ENCODE results near the gene UGT1A3. TPM values are rescaled to one million over a fixed set of nuclear protein-coding genes. Genes with fewer than 3 reads are reported as not detected.
"Not testable (repeated sequence)": the region's sequence is repeated elsewhere in the genome, so short reads cannot be mapped to it uniquely, and the experiment has no call there.

The UGT1A3 gene
- not detected for polyA plus RNA-seq (ENCODE audit: insufficient read length in 4 of 4)

- DNase-seq (ENCODE audit: low read depth in 4 of 4, low spot score in 3 of 4): no peak
Measured at GRCh38 chr2:233728723-233729301, at the start of gene UGT1A3. Gene UGT1A3 (plus strand): TSS chr2:233729042. CDS start chr2:233729127, 85 bp downstream.

GRCh38 chr2:233679196-233679595 lies 49.6 kb upstream of the UGT1A3 start:
- DNase-seq (ENCODE audit: low read depth in 4 of 4, low spot score in 3 of 4): no peak

DNA sequence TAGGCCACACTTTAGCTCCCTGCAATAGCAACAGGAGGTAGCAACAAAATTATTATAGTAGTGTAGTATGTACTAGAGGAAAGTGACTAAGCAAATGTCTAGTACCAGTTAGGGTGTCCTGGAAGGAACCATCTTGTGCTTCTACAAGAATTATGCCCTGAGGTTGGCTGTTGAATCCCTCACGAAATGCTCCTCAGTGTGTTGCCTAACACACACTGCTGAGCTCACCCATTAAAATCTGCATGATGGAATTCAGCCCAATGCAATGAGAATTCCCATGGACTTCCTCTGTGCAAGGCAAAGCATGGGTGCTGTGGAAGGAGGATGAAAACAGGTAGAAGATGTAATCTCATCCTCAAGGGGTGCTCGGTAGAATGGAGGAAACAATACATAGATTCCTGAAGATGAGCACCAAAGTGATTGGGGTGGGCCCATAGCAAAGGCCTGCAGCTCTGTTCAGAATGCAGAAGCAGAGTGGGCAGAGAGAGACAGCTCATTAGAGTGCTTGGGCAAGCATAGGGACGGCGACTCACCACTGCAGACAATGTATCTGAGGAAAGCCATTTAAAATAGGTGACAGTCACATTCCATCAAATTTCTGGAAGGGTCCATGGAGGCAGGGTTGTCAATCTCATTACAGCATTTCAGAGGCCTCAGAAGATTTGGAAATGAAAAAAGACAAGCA lies 48.3 kb upstream of the UGT1A3 start:
- DNase-seq (ENCODE audit: low read depth in 4 of 4, low spot score in 3 of 4): no peak

- no peak for DNase-seq (ENCODE audit: low read depth in 4 of 4, low spot score in 3 of 4)
Measured at GRCh38 chr2:233681521-233682099, 47.2 kb upstream of the UGT1A3 start, which contains the start of gene UGT1A7. Gene UGT1A7 (plus strand): TSS chr2:233681901. CDS start chr2:233681938, 37 bp downstream.

- DNase-seq (ENCODE audit: low read depth in 4 of 4, low spot score in 3 of 4): no peak
Measured at GRCh38 chr2:233684640-233685039, 44.2 kb upstream of the UGT1A3 start.

DNA sequence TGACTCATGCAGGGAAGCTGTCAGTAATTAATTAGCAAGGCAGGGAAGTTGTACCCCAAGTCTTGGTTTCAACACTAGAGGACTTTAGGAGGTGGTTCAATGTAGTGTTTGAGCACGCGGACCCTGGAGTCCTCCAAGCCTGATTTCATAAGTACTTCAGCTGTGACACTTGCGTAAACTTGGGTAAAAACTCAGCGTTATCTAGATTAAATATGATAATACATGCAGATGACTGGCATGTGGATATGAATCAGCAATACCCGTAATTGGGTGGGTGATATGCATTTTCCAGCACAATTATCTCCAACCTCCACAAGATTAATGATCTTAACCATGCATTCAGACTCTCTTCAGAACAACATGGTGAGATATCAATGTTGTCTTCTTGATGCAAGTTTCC lies 41.9 kb upstream of the UGT1A3 start:
- DNase-seq (ENCODE audit: low read depth in 4 of 4, low spot score in 3 of 4): no peak

- DNase-seq (ENCODE audit: low read depth in 4 of 4, low spot score in 3 of 4): no peak
Measured at GRCh38 chr2:233688341-233688740, 40.5 kb upstream of the UGT1A3 start.

GRCh38 chr2:233689031-233689430 lies 39.8 kb upstream of the UGT1A3 start:
- DNase-seq (ENCODE audit: low read depth in 4 of 4, low spot score in 3 of 4): no peak

- DNase-seq (ENCODE audit: low read depth in 4 of 4, low spot score in 3 of 4): no peak
Measured at GRCh38 chr2:233689501-233689900, 39.3 kb upstream of the UGT1A3 start.

DNA sequence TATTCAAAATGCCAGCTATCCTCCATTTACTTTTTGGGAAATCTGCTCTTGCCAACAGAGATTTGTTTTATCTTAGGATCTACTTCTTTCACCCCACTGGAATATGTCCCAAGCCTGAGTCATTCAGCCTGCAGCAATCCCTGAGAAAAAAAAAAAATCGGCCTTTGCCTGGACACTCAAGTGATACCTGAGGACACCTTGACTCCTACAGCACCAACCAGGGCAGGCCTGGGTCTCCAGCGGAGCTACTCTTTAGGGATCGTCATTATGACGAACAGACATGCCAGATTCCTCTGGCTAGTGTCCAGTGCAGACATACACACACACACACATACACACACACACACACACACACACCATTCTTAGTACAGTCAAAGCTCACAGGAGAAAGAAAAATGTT lies 38.4 kb upstream of the UGT1A3 start:
- no peak for DNase-seq (ENCODE audit: low read depth in 4 of 4, low spot score in 3 of 4)

DNA sequence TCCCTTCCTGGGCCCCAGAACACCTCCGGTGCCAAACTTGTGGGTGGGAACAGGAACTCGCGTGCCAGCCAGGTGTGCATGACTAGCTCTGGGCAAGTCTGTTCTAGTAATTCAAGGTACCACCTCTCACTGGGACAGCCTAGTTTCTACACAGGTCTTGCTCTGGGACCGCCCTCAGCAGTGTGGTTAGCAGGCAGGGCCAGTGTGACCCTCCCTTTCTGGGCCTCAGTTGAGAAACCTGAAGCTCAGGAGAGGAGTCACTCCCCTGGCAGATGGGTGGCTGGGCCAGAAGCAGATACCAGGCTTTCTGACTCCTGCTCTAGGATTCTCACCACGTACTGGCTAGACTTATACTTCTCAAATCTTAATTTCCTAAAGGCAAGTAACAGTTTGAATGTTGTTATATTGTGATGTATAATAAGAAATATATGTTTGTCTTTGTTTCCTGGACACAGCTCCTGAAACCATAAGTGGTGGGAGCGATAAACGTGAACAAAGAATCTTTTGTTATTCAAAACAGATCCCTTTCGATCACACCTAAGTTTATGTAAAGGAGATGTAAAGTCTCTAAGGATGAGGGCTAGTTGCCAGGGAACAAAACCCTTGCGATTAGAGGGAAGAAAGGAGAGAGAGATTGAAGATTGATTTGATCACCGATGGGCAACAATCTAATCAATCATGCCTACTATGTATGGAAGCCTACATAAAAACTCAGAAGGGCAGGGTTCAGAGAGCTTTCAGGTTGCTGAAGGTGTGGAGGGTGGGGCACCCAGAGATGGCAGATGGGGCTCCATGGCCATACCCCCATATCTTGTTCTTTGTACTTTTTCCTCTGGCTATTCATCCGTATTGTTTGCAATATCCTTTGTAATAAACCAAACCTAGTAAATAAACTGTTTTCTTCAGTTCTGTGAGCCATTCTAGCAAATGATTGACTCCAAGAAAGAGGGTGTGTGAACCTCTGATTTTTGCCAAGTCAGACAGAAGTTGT lies 37.1 kb upstream of the UGT1A3 start:
- no peak for DNase-seq (ENCODE audit: low read depth in 4 of 4, low spot score in 3 of 4)

- DNase-seq (ENCODE audit: low read depth in 4 of 4, low spot score in 3 of 4): no peak
Measured at GRCh38 chr2:233692648-233693047, 36.2 kb upstream of the UGT1A3 start, which contains the start of gene UGT1A6. Gene UGT1A6 (plus strand): TSS chr2:233692890. CDS start chr2:233693005, 115 bp downstream.

DNA sequence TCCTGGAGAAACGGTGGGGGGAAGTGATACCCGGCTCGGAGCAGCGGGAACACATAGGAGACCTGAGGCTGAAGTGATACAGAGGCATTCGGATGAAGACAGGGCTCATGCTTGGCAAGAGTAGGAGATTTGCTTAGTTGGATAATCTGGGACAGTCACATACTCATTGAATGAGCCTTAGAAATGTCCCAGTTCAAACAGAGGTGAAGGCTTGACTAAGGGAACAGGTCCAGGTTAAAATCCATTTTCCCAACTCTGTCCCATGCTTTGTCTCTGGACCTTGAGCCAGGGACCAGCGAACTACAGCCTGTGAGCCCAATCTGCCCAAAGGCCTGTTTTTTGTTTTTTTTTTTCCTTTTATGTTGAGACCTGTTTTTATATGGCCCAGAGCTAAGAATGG lies 34.9 kb upstream of the UGT1A3 start:
- DNase-seq (ENCODE audit: low read depth in 4 of 4, low spot score in 3 of 4): no peak

DNA sequence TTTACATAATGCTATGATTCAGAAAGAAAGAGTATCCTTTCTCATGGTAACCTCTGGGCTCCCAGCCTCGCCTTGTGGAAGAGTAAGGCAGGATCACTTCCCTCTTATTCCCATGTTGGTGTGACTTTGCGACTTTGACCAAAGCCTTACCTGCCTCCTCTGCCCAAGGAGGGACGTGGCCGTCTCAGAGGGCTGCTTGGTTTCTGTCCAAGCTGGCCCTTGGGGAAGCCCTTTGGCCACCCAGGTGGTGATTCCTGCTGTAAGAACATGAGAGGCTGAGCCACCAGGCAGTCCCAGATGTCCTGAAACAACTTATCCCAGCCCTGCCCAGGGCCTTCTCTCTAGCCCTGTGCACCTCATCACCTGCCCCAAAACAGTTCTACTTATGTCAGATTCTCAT lies 30.1 kb upstream of the UGT1A3 start:
- DNase-seq (ENCODE audit: low read depth in 4 of 4, low spot score in 3 of 4): no peak

DNA sequence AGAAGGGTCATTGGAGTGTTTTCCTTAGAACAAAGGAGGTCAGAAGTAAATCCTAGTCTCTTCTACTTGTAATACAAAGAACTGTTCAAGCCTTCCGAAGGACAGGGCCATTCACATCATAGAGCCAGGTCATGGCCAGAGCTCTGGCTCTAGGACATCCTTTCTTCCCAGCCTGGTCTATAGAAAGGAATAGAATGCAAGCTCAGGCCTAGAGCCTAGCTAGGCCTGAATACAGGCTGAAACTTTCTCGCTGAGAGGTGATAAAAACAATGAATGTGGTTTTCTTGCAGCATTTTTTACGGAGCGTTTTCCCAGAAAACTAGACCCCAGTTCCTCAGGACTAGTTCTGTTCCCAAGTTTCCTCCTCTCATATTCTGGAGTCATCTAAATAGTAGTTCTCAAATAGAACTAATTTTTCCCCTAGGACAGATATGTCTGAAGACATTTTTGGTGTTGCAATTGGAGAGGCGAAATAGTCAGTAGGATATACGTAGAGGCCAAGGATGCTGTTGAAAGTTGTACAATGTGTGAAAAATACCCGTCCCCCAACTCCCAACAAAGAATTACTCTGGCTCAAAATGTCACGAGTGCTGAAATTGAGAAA lies 29.3 kb upstream of the UGT1A3 start:
- DNase-seq (ENCODE audit: low read depth in 4 of 4, low spot score in 3 of 4): no peak

DNA sequence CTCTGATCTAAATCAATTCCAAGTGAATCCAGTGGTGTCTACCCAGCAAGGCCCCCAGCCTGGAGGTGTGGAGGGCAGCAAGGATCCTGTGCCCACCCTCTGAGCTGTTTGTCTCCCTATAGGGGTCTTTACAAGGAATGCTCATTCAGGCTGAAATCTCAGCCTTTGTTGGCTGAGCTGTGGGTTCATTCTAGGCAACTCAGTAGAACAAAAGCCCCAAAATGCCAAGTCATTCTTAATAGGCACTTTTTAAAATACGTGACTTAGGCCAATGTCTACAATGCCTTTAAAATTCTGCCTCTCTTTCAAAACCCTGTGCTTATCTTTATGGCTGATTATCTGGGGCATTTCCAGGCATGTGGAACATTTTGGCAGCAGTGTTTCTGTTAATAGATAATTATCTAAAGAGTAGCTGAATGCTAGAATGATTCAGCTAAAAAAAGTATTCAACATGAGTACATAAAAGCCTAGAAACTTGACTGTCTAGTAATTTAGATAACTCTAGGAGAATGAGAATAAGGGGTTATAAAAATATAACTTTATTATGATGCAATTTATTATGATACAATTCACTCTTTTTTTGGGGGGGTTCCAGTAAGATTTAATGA lies 28.7 kb upstream of the UGT1A3 start:
- DNase-seq (ENCODE audit: low read depth in 4 of 4, low spot score in 3 of 4): peak in 2 of 4 donors; percentile 14 to 15

DNA sequence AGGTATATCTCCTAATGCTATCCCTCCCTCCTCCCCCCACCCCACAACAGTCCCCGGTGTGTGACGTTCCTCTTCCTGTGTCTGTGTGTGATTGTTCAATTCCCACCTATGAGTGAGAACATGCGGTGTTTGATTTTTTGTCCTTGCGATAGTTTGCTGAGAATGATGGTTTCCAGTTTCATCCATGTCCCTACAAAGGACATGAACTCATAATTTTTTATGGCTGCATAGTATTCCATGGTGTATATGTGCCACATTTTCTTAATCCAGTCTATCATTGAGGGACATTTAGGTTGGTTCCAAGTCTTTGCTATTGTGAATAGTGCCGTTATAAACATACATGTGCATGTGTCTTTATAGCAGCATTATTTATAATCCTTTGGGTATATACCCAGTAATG lies 28.0 kb upstream of the UGT1A3 start:
- DNase-seq (ENCODE audit: low read depth in 4 of 4, low spot score in 3 of 4): not testable (repeated sequence)

DNA sequence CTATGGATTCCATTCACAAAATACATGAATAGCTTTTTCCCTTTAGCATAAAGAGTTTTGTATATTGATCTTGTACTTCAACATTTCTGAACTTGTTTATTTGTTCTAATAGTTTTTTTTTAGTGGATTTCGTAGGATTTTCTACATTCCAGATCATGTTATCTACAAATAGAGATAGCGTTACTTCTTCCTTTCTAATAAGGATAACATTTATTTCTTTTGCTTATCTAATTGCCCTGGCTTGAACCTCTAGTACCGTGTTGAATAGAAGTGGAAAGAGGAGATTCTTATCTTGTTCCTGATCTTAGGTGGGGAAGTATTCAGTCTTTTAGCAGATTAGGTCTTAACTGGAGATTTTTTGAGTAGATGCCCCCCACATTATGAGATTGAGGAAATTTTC lies 26.6 kb upstream of the UGT1A3 start:
- no peak for DNase-seq (ENCODE audit: low read depth in 4 of 4, low spot score in 3 of 4)

- DNase-seq (ENCODE audit: low read depth in 4 of 4, low spot score in 3 of 4): no peak
Measured at GRCh38 chr2:233705911-233706506, 22.8 kb upstream of the UGT1A3 start.

GRCh38 chr2:233706720-233707119 lies 22.1 kb upstream of the UGT1A3 start:
- no peak for DNase-seq (ENCODE audit: low read depth in 4 of 4, low spot score in 3 of 4)

Data from left renal pelvis (tissue), 4 donors.